NCI-H748 (cell line): Measurements from ENCODE around the gene TAGLN.
"Not testable (repeated sequence)": the region's sequence is repeated elsewhere in the genome, so short reads cannot be mapped to it uniquely, and the experiment has no call there.

Experiments used
- DNase-seq: peaks from one replicate; lab custom pipeline; 2025; ENCODE audit not compliant: unreplicated experiment; lab: John Stamatoyannopoulos, UW

Gene TAGLN

GRCh38 chr11:117180661-117181585 lies 18.2 kb upstream of the TAGLN start:
- DNase-seq: peak; percentile 43

GRCh38 chr11:117181586-117182550 lies 17.3 kb upstream of the TAGLN start:
- no peak for DNase-seq

DNA sequence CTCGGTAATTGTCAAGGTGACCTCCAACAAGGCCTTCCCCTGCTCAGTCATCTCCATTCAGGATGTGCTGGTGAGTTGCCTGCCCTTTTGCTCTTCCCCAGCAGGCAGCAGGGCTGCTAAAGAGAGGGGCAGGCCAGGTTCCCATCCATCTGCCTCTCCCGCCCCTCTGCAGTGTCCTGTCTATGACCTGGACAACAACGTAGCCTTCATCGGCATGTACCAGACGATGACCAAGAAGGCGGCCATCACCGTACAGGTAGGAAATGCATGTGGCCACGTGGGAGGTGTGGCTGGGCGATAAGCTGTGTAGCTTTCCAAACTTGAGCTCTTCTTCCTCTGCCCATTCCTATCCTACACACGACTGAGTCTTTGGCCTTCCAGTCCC lies 16.6 kb upstream of the TAGLN start:
- DNase-seq: no peak

DNA sequence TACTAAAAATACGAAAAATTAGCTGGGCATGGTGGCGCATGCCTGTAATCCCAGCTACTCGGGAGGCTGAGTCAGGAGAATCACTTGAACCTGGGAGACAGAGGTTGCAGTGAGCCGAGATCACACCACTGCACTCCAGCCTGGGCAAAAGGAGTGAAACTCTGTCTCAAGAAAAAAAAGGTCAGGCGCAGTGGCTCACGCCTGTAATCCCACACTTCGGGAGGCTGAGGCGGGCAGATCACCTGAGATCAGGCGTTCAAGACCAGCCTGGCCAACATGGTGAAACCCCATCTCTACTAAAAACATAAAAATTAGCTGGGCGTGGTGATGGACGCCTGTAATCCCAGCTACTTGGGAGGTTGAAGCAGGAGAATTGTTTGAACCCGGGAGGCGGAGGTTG lies 16.0 kb upstream of the TAGLN start:
- not testable (repeated sequence) for DNase-seq

- no peak for DNase-seq
Observed at GRCh38 chr11:117183724-117184349, 15.3 kb upstream of the TAGLN start.

DNA sequence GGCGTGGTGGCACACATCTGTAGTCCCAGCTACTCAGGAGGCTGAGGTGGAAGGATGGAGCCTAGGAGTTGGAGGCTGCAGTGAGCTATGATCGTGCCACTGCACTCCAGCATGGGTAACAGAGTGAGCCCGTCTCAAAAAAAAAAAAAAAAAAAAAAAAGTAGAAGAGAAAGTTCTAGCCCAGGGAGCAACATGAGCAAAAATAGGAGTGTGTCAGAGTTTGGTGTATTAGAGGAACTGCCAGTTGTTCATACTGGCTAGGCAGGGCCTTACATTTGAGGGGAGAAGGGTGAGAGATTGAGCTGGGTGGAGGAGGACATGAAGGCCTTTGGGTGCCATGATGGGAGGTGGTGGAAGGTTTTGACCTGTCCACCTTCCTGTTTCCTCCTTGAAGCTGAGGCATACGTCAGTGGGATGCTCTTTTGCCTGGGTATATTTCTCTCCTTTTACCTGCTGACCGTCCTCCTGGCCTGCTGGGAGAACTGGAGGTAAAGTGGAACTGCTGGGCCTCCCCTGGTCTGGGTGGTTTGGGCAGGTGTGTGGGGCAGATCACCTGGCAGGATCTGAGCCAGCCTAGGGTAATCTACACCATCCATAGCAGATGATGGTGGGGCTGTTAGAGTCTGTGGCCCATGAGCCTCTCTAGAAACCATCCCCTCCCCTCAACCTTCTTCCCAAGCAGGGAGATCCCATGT lies 13.3 kb upstream of the TAGLN start:
- DNase-seq: no peak

DNA sequence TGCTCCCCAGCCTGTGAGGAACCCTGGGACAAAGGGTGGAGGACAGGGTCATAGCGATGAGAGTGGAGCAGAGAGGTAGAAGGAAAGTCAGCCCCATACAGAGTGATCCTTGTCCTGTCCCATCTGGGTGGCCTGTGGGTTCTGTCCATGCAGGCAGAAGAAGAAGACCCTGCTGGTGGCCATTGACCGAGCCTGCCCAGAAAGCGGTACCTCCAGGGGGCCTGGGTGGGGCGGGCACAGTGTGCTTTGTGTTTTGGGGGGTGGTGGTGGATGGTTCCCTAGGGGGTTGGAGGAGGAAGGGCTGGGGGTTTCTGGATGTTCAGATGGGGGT lies 12.8 kb upstream of the TAGLN start:
- DNase-seq: no peak

DNA sequence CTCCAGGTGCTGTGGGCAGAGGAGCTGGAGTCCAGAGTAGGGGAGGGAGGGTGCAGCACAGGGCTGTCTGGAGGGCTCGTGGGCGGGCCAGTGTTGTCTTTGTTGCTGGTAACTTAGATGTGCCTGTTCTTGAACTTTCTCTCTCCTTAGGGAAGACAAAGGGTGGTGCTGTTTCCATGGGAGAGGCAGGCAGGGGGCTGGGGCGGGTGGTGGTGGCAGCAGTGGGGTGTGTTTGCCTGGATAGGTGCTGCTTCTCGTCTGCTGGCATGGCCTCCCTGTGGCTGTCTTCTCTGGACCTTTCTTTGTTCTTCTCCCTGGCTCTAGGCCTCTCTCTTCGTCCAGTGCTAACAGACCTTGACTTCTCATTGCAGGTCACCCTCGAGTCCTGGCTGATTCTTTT lies 12.2 kb upstream of the TAGLN start:
- DNase-seq: no peak

GRCh38 chr11:117187428-117187798 lies 11.8 kb upstream of the TAGLN start:
- no peak for DNase-seq

DNA sequence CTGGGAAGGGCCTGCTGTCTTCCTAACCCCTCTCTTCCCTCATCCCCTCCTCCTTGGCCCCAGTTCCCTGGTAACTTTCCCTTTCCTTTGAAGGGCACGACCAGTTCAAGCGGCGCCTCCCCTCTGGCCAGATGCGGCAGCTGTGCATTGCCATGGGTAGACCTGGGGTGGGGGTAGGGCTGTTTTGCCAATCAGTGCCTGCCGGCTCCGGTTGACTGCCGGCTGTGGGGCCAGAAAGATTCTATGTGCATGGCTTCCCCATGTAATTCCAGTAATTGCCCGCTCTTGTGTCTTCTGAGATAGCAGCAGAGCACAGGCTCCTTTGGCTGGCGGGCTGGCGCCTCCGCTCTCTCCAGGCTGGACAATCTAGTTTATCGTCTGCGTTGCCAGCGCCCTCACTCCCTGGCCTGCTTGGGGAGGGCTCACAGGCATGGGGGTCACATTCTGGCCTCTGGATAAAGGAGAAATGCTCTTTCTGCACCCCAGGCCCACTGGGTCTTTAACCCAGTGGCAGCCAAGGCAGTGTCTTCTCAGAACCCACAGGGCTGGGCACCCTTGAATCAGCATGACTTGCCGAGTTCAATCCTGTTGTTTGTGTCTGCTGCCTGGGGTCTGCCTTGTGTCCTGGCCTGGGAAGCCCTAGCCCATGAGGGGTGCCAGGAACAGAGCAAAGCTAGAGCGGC lies 11.2 kb upstream of the TAGLN start:
- DNase-seq: no peak

DNA sequence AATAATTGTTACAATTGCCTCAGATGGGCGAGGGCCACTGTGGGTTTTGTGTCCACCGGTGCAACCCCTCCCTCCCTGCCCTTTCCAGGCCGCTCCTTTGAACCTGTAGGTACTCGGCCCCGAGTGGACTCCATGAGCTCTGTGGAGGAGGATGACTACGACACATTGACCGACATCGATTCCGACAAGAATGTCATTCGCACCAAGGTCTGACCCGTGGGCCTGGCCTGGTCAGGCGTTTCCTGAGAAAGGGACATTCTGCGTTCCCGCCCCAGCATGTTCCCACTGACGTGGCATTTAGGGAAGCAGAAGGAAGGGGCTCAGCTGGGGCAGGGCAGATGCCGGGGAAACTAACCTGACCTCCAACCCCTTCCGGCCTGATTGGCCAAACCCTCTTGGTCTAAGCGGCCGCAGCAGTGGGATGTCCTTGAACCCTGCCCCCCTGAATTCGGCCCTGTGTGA lies 10.5 kb upstream of the TAGLN start:
- DNase-seq: no peak

GRCh38 chr11:117189191-117189940 lies 9.8 kb upstream of the TAGLN start:
- no peak for DNase-seq

DNA sequence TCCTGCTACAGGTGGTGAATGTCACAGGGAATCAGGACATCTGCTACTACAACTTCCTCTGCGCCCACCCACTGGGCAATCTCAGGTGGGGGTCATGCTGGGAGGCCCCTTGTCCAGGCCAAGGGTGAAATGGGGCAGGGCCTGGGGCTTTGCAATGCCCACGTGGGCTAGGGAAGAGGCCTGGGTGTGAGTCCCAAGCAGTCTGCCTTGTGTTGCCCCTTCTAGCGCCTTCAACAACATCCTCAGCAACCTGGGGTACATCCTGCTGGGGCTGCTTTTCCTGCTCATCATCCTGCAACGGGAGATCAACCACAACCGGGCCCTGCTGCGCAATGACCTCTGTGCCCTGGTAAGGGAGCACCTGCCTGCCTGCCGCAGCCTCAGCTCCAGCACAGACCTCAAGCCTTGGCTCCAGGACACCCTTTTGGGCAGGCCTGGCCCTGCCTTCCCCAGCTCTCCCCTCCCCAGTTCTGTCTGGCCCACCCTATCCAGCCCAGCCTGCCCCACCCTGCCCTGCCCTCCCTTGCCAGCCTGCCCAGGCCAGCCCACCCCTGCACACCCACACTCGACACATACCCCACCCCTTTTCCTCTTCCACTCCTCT lies 9.1 kb upstream of the TAGLN start:
- DNase-seq: no peak

DNA sequence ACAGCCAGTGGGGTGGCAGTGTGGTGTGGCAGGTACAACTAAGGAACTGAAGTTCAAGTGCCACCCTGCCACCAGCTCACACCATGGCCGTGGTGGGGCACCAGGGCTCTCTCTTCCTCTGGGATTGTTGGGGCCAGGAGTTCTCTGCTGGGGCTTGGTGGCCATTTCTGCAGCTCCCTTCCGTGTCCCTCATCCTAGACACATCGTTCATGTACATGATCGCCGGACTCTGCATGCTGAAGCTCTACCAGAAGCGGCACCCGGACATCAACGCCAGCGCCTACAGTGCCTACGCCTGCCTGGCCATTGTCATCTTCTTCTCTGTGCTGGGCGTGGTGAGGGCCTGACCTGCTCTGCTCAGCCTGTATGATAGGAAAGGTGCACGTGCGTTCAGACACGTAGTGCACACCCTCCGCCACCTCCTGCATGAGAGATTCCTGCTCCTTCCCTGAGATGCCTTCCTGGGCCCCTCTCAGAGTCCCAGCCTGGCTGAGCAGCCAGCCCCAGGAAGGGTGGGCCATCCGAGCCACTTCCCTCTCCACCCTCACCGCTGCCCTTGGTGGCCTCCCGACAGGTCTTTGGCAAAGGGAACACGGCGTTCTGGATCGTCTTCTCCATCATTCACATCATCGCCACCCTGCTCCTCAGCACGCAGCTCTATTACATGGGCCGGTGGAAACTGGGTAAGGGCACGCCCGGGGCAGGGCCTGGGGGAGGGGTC lies 7.3 kb upstream of the TAGLN start:
- no peak for DNase-seq

GRCh38 chr11:117192401-117192875 lies 6.7 kb upstream of the TAGLN start:
- no peak for DNase-seq

DNA sequence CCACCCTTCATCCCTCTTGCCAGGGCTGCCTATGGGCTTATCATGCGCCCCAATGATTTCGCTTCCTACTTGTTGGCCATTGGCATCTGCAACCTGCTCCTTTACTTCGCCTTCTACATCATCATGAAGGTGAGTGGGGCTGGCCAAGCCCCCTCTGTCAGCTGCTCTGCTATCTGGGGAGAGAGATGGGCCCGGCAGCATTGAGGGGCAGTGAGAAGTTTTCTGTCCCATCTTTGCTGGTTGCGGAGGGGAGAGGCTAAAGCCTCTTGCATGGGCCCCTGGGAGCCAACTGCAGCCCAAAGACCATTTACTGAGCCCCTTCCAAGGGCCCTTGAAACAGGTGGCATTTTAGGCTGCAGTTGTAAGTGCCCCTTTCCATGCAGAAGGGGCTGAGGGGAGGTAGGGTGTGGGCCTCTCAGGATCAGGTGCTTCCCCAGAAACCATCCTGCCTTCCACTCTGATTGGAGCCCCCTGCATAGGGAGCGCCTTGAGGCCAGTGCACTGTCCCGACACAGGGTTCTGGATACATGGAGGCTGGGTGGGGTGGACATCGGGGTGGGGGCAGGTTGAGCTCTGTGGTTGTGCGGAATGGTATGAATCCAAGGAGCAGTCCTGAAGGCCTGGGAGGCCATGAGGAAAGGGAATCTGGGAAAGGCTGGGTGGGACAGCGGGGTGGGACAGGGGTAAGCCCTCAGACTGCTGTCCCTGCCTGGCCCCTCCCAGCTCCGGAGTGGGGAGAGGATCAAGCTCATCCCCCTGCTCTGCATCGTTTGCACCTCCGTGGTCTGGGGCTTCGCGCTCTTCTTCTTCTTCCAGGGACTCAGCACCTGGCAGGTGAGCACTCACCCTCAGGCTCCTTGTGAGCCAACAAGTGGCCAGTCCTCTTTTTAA lies 5.8 kb upstream of the TAGLN start:
- no peak for DNase-seq

- no peak for DNase-seq
Observed at GRCh38 chr11:117194267-117194666, 4.9 kb upstream of the TAGLN start.
